Left renal pelvis (tissue), 4 donors: ENCODE data around the gene CFTR. TPM values are rescaled to one million over a fixed set of nuclear protein-coding genes. Genes with fewer than 3 reads are reported as not detected.
"Not testable (repeated sequence)": the region's sequence is repeated elsewhere in the genome, so short reads cannot be mapped to it uniquely, and the experiment has no call there.

Source experiments
- DNase-seq, 4 donors: peaks; one replicate each; pipeline ENCODE4 v3.0.0-alpha.2; 2013; ENCODE audit warnings: low read depth in 4 of 4, low spot score in 3 of 4
- polyA plus RNA-seq, 4 donors: library from polyadenylated mRNA; unstranded; fragments of 120-200 nt; gene quantifications; one replicate each; pipeline ENCODE4 v1.2.1, GENCODE V29; 2013; ENCODE audit not compliant: insufficient read length in 4 of 4

CFTR gene
- polyA plus RNA-seq, 4 donors, result 0.82 to 9.1 (median 4.5) TPM

GRCh38 chr7:117493460-117493859 lies 13.6 kb downstream of the CFTR start:
- DNase-seq, result no peak

GRCh38 chr7:117495308-117495707 lies 15.5 kb downstream of the CFTR start:
- DNase-seq, result no peak

DNA sequence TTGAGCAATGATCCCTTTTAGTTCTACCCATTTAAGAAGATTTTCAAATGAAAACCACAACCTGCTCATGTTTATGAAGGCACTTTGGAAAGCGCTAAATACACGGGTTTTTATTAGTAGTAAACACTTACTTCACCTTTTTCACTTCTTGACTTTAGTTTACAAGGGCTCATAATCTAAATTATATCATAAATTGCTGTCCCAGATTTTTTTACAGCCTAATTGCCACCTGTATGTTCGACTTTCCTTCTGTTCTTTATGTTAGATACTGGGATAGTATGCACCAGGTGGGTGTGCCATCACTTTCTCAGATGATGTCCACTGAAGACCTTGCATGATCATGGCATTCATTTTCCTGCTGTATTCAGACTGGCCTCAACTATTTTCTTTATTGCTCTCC lies 22.5 kb downstream of the CFTR start:
- DNase-seq, result no peak

DNA sequence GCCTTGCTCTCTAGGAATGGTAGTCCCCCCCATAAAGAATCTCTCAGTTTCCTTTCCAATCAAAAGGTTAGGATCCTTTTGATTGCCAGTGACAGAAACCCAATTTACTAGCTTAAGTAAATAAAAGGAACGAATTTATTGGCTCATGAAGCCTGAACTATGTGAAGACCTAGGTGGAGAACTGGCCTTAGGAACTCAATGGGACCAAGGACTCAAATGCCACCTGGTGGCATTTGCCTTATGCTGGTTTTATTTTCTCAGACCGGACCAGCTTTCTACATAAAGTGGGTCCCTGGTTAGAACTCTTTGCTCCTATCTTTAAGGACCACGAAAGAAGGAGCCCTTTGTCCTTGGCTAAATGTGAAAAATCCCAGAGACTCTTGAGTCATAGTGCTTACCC lies 25.4 kb downstream of the CFTR start:
- DNase-seq, result no peak

DNA sequence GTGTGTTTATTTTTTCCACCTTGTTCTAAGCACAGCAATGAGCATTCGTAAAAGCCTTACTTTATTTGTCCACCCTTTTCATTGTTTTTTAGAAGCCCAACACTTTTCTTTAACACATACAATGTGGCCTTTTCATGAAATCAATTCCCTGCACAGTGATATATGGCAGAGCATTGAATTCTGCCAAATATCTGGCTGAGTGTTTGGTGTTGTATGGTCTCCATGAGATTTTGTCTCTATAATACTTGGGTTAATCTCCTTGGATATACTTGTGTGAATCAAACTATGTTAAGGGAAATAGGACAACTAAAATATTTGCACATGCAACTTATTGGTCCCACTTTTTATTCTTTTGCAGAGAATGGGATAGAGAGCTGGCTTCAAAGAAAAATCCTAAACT lies 28.9 kb downstream of the CFTR start:
- no peak for DNase-seq

- DNase-seq, result not testable (repeated sequence)
Measured at GRCh38 chr7:117517194-117517593, 37.4 kb downstream of the CFTR start.

- DNase-seq, result no peak
Measured at GRCh38 chr7:117530390-117530789, 50.6 kb downstream of the CFTR start.

DNA sequence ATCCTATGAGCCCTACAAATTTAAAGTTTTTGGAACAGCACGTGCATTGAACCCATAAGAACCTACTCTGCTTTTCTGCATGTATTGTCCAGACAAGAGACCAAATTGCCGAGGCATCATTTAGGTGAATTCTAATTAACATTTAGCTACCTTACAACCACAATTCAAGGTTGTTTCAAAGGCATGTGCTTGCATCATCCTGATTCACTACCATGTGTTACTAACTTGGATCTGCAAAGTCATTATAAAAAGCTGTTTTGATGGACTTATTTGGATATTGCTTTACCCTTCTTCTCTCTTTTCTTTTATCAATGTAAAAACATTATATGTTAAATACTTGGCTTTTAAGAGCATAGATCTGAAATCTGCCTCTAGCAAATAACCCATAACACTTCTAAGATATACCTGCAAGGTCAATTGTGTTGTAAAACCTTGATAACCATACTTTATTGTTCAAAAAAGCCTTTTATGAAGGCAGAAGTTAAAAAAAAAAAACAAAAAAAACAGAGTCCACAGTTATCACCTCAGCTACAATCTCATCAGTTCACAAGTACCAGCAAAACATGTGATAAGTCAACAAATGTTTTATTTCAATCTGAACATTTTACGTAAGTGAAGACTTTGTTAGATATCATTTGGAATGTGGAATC lies 51.9 kb downstream of the CFTR start:
- DNase-seq, result no peak

GRCh38 chr7:117538053-117538452 lies 58.2 kb downstream of the CFTR start:
- no peak for DNase-seq

- no peak for DNase-seq
Measured at GRCh38 chr7:117544061-117544460, 64.2 kb downstream of the CFTR start.

GRCh38 chr7:117548035-117548434 lies 68.2 kb downstream of the CFTR start:
- no peak for DNase-seq

DNA sequence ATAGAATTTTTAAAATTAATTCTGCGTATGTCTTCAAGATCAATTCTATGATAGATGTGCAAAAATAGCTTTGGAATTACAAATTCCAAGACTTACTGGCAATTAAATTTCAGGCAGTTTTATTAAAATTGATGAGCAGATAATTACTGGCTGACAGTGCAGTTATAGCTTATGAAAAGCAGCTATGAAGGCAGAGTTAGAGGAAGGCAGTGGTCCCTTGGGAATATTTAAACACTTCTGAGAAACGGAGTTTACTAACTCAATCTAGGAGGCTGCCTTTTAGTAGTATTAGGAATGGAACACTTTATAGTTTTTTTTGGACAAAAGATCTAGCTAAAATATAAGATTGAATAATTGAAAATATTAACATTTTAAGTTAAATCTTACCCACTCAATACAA lies 70.8 kb downstream of the CFTR start:
- DNase-seq, result no peak

GRCh38 chr7:117552660-117553059 lies 72.8 kb downstream of the CFTR start:
- no peak for DNase-seq

- DNase-seq, result no peak
Measured at GRCh38 chr7:117555260-117555659, 75.4 kb downstream of the CFTR start.

DNA sequence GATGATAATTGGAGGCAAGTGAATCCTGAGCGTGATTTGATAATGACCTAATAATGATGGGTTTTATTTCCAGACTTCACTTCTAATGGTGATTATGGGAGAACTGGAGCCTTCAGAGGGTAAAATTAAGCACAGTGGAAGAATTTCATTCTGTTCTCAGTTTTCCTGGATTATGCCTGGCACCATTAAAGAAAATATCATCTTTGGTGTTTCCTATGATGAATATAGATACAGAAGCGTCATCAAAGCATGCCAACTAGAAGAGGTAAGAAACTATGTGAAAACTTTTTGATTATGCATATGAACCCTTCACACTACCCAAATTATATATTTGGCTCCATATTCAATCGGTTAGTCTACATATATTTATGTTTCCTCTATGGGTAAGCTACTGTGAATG lies 79.6 kb downstream of the CFTR start:
- DNase-seq, result no peak

DNA sequence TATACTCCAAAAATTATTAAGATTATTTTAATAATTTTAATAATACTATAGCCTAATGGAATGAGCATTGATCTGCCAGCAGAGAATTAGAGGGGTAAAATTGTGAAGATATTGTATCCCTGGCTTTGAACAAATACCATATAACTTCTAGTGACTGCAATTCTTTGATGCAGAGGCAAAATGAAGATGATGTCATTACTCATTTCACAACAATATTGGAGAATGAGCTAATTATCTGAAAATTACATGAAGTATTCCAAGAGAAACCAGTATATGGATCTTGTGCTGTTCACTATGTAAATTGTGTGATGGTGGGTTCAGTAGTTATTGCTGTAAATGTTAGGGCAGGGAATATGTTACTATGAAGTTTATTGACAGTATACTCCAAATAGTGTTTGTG lies 80.2 kb downstream of the CFTR start:
- DNase-seq, result no peak

- no peak for DNase-seq
Measured at GRCh38 chr7:117562759-117563158, 82.9 kb downstream of the CFTR start.

DNA sequence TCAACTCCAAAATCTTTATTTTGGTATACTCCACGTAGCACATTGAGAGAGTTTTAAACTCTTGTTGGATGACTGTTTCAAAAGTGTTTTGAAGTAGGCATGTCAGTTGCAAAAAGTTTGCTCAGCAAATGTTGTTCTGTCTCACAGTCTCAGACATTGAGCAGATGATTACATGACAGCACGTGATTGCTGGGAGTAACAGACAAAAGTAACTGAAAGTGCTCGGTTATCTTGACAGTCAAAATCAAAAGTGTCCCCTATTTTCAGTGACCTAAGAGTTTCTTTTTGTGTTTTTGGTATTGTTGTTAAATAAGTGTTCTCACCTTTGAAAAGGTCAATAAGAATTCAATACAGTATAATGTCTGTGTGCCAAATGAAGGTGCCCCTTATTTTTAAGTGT lies 84.3 kb downstream of the CFTR start:
- DNase-seq, result no peak

DNA sequence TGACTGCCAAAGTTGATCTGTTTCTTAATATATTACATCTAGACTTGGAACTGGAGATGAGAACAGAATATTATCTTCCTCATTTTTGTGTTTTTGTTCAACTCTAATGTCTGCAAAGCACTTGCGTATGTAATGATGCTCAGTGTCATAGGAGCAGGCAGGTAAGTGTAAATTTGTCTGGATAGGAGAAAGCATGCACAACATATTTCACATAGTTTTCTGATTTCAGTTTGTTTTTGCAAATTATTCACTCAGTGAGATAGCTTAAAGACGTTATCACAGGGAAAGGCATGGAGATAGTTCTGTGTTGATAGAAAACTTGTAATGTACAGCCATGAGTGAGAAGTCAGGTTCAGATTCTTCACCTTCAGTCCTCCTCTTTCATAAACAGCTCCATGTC lies 84.8 kb downstream of the CFTR start:
- DNase-seq, result no peak

DNA sequence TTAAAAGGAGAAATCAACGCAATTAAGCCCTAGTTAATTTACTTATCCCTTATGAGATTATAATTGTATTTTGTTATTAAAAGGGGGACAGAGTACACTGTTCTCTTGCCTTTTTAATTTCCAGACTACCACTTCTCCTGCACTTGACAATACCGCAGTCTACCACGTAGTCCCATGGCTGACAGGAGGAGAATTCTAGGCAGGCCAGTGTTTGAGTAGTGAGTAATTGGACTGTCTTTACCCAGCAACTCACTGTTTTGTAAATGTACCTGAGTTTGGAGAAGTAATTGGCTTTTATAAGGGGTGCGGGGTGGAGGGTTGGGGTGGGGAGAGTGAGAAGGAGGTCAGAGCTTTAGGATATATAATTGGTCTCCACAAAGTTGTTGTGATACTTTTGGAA lies 85.4 kb downstream of the CFTR start:
- DNase-seq, result no peak

- DNase-seq, result no peak
Measured at GRCh38 chr7:117567781-117568180, 88.0 kb downstream of the CFTR start.

GRCh38 chr7:117572856-117573620 lies 93.2 kb downstream of the CFTR start:
- no peak for DNase-seq
